Measurements from ENCODE around the gene MTHFD1L.

Gene MTHFD1L

GRCh38 chr6:150971219-150971618 is 105.7 kb downstream of the MTHFD1L start:
- Mint-ChIP-seq H3K27me3 (no peaks in the 10 kb centered on the region), H3K4me3 (no peak overlapping the region), H3K36me3 (peaks cover 45% of the 10 kb centered on the region), H3K4me1 (no peaks in the 10 kb centered on the region), H3K9me3 (no peaks in the 10 kb centered on the region), H3K27ac (no peak overlapping the region)

DNA sequence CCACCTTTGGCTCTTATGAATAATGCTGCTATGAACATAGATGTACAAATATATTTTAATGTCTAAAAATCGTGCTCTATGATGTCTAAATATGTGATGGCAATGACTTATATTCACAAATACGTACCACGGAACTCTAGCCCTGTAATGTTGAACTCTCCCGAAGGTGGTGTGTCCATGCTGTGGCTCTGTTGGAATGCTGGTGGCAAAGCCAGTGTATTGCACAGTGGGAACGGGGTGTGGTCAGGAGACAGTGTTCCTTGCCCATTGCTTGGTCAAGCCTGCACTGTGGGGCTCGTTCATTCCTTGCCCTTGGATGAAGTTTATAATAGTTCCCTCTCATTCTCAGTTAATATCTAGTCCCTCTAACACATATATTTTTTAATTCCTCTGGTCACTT is 109.6 kb downstream of the MTHFD1L start:
- Mint-ChIP-seq H3K4me3 (no peak overlapping the region), H3K9me3 (no peaks in the 10 kb centered on the region), H3K27ac (no peak overlapping the region), H3K36me3 (peaks cover 39% of the 10 kb centered on the region), H3K4me1 (no peaks in the 10 kb centered on the region), H3K27me3 (no peaks in the 10 kb centered on the region)

- Mint-ChIP-seq H3K4me1 (no peaks in the 10 kb centered on the region), H3K36me3 (peaks cover 39% of the 10 kb centered on the region), H3K27ac (no peak overlapping the region), H3K9me3 (no peaks in the 10 kb centered on the region), H3K27me3 (no peaks in the 10 kb centered on the region), H3K4me3 (no peak overlapping the region)
Measured at GRCh38 chr6:150977281-150977680, 111.8 kb downstream of the MTHFD1L start.

GRCh38 chr6:150978624-150979023 is 113.1 kb downstream of the MTHFD1L start:
- Mint-ChIP-seq H3K27me3 (no peaks in the 10 kb centered on the region), H3K4me3 (no peak overlapping the region), H3K36me3 (peaks cover 37% of the 10 kb centered on the region), H3K4me1 (no peaks in the 10 kb centered on the region), H3K27ac (no peak overlapping the region), H3K9me3 (no peaks in the 10 kb centered on the region)

GRCh38 chr6:150979826-150980350 is 114.4 kb downstream of the MTHFD1L start:
- no peaks in the 10 kb centered on the region for H3K27me3 Mint-ChIP-seq
- H3K4me1 Mint-ChIP-seq, result no peaks in the 10 kb centered on the region
- no peak overlapping the region for H3K4me3 Mint-ChIP-seq
- no peaks in the 10 kb centered on the region for H3K9me3 Mint-ChIP-seq
- H3K36me3 Mint-ChIP-seq, result peaks cover 33% of the 10 kb centered on the region
- no peak overlapping the region for H3K27ac Mint-ChIP-seq

- Mint-ChIP-seq H3K36me3 (peaks cover 31% of the 10 kb centered on the region), H3K9me3 (no peaks in the 10 kb centered on the region), H3K4me3 (no peak overlapping the region), H3K27ac (no peak overlapping the region), H3K27me3 (no peaks in the 10 kb centered on the region), H3K4me1 (no peaks in the 10 kb centered on the region)
Measured at GRCh38 chr6:150981095-150981494, 115.6 kb downstream of the MTHFD1L start.

GRCh38 chr6:150981669-150982068 is 116.2 kb downstream of the MTHFD1L start:
- Mint-ChIP-seq H3K4me1 (no peaks in the 10 kb centered on the region), H3K4me3 (no peak overlapping the region), H3K27me3 (no peaks in the 10 kb centered on the region), H3K9me3 (no peaks in the 10 kb centered on the region), H3K27ac (no peak overlapping the region), H3K36me3 (peaks cover 27% of the 10 kb centered on the region)

DNA sequence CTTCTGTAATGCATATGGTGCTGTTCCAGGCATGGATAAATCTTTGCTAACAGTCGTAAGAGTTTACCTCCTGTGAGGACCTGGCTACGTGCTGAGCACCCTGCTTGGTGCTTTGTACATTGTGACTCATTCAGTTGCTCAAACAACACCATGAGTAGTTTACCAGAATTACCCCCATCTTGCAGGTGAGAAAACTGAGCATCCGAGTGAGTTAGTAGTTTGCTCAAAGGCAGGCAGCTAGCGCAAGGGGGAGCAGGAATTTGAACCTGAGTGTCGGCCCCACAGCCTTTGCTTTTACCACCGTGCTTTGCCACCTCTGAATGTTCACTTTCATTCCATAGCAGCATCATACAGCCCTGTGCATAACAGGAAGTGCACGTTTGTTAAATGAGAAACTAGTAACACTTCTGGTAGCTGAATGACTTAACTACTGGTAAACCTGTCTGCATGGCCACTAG is 121.9 kb downstream of the MTHFD1L start:
- H3K4me1 Mint-ChIP-seq, result peaks cover 10% of the 10 kb centered on the region
- no peaks in the 10 kb centered on the region for H3K9me3 Mint-ChIP-seq
- H3K4me3 Mint-ChIP-seq, result no peak overlapping the region
- H3K36me3 Mint-ChIP-seq, result peaks cover 23% of the 10 kb centered on the region
- H3K27me3 Mint-ChIP-seq, result no peaks in the 10 kb centered on the region
- H3K27ac Mint-ChIP-seq, result no peak overlapping the region

GRCh38 chr6:150987855-150988464 is 122.5 kb downstream of the MTHFD1L start:
- Mint-ChIP-seq H3K4me3 (no peak overlapping the region), H3K4me1 (peaks cover 10% of the 10 kb centered on the region), H3K27me3 (no peaks in the 10 kb centered on the region), H3K27ac (no peak overlapping the region), H3K9me3 (no peaks in the 10 kb centered on the region), H3K36me3 (peaks cover 24% of the 10 kb centered on the region)

GRCh38 chr6:150991487-150991886 is 126.0 kb downstream of the MTHFD1L start:
- Mint-ChIP-seq H3K36me3 (peaks cover 20% of the 10 kb centered on the region), H3K4me1 (peaks cover 10% of the 10 kb centered on the region)

DNA sequence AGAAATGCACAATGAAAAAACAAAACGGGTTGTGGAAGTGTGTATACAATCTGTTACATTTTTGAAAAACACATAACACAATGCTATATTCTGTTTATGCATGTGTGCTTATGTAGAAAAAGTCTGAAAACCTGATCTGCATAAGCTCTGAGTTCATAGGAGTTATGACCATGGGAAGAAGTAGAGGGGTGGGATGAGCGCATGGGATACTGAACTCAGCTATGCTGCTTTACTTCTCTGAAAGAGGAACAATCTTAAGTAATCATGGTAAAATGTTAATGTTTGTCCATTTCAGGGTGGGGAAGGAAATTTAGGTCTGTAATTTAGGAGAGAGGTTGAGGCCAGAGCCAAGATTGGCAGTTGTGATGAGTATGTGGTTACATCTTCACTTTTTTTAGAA is 126.8 kb downstream of the MTHFD1L start:
- Mint-ChIP-seq H3K27ac (no peak overlapping the region), H3K4me3 (no peak overlapping the region), H3K9me3 (no peaks in the 10 kb centered on the region), H3K4me1 (peaks cover 5% of the 10 kb centered on the region), H3K36me3 (peaks cover 24% of the 10 kb centered on the region), H3K27me3 (no peaks in the 10 kb centered on the region)

More at GRCh38 chr6:150991487-150991886, 126.0 kb downstream of the MTHFD1L start:
- no peaks in the 10 kb centered on the region for H3K9me3 Mint-ChIP-seq
- H3K4me3 Mint-ChIP-seq, result no peak overlapping the region
- H3K27ac Mint-ChIP-seq, result no peak overlapping the region
- H3K27me3 Mint-ChIP-seq, result no peaks in the 10 kb centered on the region

GRCh38 chr6:150992703-150993102 is 127.2 kb downstream of the MTHFD1L start:
- Mint-ChIP-seq H3K27ac (no peak overlapping the region), H3K4me1 (peaks cover under 1% of the 10 kb centered on the region), H3K27me3 (no peaks in the 10 kb centered on the region), H3K4me3 (no peak overlapping the region), H3K36me3 (peaks cover 24% of the 10 kb centered on the region), H3K9me3 (no peaks in the 10 kb centered on the region)

DNA sequence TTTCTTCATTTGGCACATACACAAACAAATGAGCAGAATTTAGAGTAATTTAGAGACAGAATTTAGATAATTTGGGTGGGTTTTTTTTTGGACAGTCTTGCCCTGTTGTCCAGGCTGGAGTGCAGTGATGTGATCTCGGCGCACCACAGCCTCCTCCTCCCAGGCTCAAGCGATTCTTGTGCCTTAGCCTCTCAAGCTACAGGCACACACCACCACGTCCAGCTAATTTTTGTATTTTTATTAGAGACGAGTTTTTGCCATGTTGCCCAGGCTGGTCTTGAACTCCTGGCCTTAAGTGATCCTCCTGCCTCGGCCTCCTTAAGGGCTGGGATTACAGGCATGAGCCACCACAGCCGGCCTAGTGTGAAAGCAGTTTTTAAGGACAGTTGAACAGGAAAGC is 127.8 kb downstream of the MTHFD1L start:
- Mint-ChIP-seq H3K4me1 (no peaks in the 10 kb centered on the region), H3K4me3 (no peak overlapping the region), H3K9me3 (no peaks in the 10 kb centered on the region), H3K27me3 (no peaks in the 10 kb centered on the region), H3K36me3 (peaks cover 24% of the 10 kb centered on the region), H3K27ac (no peak overlapping the region)

GRCh38 chr6:150994026-150994425 is 128.5 kb downstream of the MTHFD1L start:
- Mint-ChIP-seq H3K9me3 (no peaks in the 10 kb centered on the region), H3K27ac (no peak overlapping the region), H3K27me3 (no peaks in the 10 kb centered on the region), H3K36me3 (peaks cover 24% of the 10 kb centered on the region), H3K4me1 (no peaks in the 10 kb centered on the region), H3K4me3 (no peak overlapping the region)

DNA sequence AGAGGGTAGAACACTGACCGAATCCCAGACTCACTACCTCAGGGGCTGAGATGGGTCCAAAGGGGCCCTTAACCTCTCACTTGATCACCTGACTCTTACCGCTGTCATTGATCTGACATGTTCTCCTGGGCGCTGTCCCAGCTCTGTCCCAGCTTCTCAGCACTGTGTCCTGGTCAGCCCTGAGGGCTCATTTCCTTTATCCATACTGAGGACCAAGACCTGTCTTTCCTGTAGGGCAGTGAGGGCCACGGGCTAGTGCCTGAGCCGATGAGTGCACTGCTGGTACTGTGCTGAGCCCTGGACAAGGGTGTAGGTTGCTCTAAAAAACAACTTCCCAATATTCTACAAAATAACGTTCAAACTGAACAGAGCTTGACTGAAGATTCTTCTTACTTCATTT is 131.5 kb downstream of the MTHFD1L start:
- no peaks in the 10 kb centered on the region for H3K9me3 Mint-ChIP-seq
- no peak overlapping the region for H3K27ac Mint-ChIP-seq
- H3K4me3 Mint-ChIP-seq, result no peak overlapping the region
- H3K27me3 Mint-ChIP-seq, result no peaks in the 10 kb centered on the region
- H3K36me3 Mint-ChIP-seq, result peaks cover 20% of the 10 kb centered on the region
- H3K4me1 Mint-ChIP-seq, result no peaks in the 10 kb centered on the region

- Mint-ChIP-seq H3K4me3 (no peak overlapping the region), H3K9me3 (no peaks in the 10 kb centered on the region), H3K4me1 (no peaks in the 10 kb centered on the region), H3K27ac (no peak overlapping the region), H3K36me3 (peaks cover 7% of the 10 kb centered on the region), H3K27me3 (no peaks in the 10 kb centered on the region)
Measured at GRCh38 chr6:150999107-150999506, 133.6 kb downstream of the MTHFD1L start.

- Mint-ChIP-seq H3K9me3 (no peaks in the 10 kb centered on the region), H3K36me3 (peaks cover 6% of the 10 kb centered on the region), H3K4me1 (peaks cover 3% of the 10 kb centered on the region), H3K27ac (no peak overlapping the region), H3K27me3 (no peaks in the 10 kb centered on the region), H3K4me3 (no peak overlapping the region)
Measured at GRCh38 chr6:150999576-150999975, 134.1 kb downstream of the MTHFD1L start.
